GM10266 (cell line): ENCODE measurements around the gene B4GALT6.

Source experiments
- DNase-seq: peaks from one replicate; pipeline ENCODE4 v3.0.0; 2012; ENCODE audit errors: extremely low spot score
- CTCF ChIP-seq: IDR thresholded peaks from 2 replicates; pipeline ENCODE4 v1.5.1; 2012; ENCODE audit warnings: mild to moderate bottlenecking, low read depth; ENCODE audit not compliant: control insufficient read depth, insufficient read depth; ENCODE audit errors: missing control alignments

Gene B4GALT6

GRCh38 chr18:31671951-31672350, 12.4 kb downstream of the B4GALT6 start:
- no peak for DNase-seq
- no peak for TF ChIP-seq CTCF

DNA sequence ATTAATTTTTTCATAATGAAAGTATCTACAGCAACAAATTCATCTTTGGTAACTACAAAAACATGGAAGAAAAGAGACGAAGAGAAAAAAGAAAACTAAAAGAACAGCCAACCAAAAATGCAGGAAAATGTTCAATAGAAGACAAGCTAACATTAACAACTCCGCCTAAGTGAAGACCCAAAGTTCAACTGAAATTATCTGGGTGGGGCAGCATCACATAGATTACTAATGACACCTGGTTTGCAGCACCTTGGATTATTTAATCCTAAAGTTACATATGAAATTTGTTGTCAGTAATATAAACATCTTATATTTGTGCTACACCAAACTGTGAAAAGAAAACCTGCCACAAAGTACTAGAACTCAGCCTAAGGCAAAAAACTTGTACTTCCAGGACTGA, 14.8 kb downstream of the B4GALT6 start:
- no peak for DNase-seq
- no peak for TF ChIP-seq CTCF

- TF ChIP-seq CTCF, result no peak
These were observed 17.2 kb downstream of the B4GALT6 start for GRCh38 chr18:31667185-31667584.

DNA sequence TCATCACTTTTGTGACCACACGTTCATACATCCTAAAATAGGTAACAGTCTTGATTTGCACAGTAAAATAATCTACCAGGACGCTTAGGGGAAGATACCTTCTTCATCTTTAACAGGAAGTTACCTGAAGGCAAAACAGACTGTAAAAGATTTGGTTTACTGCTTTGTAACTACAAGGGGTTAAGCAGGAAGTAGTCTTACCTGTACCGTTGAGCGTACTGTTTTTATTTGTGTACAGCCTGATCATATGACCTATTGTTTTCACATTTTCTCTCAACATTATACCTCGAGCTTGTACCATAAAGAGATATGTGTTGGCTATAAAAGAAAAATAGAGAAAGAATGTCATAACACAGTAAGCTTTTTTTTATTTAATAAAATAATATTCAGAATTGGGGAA, 18.3 kb downstream of the B4GALT6 start:
- no peak for TF ChIP-seq CTCF
- no peak for DNase-seq

More at GRCh38 chr18:31667185-31667584, 17.2 kb downstream of the B4GALT6 start:
- DNase-seq, result no peak

DNA sequence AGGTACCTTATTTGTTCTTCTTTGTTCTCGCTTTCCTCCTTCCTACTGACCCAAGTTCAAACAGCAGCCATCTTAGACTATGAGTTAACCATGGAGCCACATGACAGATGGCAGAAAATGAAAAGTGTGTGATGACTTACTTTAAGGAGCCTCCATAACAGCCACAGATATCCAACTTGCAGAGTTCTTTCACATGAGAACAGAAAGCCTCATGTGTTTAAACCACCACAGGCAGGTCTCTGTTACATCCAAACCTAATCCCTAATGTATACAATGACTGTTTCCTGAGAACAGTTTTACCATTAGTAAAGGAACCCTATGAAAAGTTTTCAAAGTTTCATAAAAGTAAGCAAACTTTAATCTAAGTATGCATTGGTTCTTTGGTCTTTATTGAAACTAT, 20.3 kb downstream of the B4GALT6 start:
- no peak for DNase-seq
- TF ChIP-seq CTCF, result no peak

GRCh38 chr18:31661965-31662364, 22.4 kb downstream of the B4GALT6 start:
- DNase-seq, result no peak
- TF ChIP-seq CTCF, result no peak

- no peak for TF ChIP-seq CTCF
- DNase-seq, result no peak
These were observed 23.6 kb downstream of the B4GALT6 start for GRCh38 chr18:31660763-31661162.
